Fibroblast of skin of back (primary cell): ENCODE results near the gene MRM1.

Experiments used
- DNase-seq: peaks from one replicate; pipeline ENCODE4 v3.0.0-alpha.2; 2013

The MRM1 gene

GRCh38 chr17:36632916-36633771 lies 31.8 kb downstream of the MRM1 start:
- peak; percentile 13 for DNase-seq

- no peak for DNase-seq
Observed at GRCh38 chr17:36640346-36640745, 39.0 kb downstream of the MRM1 start.

GRCh38 chr17:36640836-36641235 lies 39.5 kb downstream of the MRM1 start:
- DNase-seq = no peak

- DNase-seq = no peak
Observed at GRCh38 chr17:36641331-36641876, 40.0 kb downstream of the MRM1 start.

- no peak for DNase-seq
Observed at GRCh38 chr17:36641877-36642845, 40.8 kb downstream of the MRM1 start.

GRCh38 chr17:36643086-36643685 lies 41.8 kb downstream of the MRM1 start:
- no peak for DNase-seq

- DNase-seq = no peak
Observed at GRCh38 chr17:36645422-36645821, 44.0 kb downstream of the MRM1 start.

- no peak for DNase-seq
Observed at GRCh38 chr17:36647636-36648035, 46.3 kb downstream of the MRM1 start.

- DNase-seq = no peak
Observed at GRCh38 chr17:36650096-36650775, 48.9 kb downstream of the MRM1 start.

GRCh38 chr17:36653374-36653773 lies 52.0 kb downstream of the MRM1 start:
- no peak for DNase-seq

GRCh38 chr17:36653856-36654255 lies 52.5 kb downstream of the MRM1 start:
- DNase-seq = no peak

- no peak for DNase-seq
Observed at GRCh38 chr17:36655726-36656125, 54.3 kb downstream of the MRM1 start.

GRCh38 chr17:36657390-36657762 lies 56.0 kb downstream of the MRM1 start:
- DNase-seq = no peak

- DNase-seq = no peak
Observed at GRCh38 chr17:36657763-36658490, 56.5 kb downstream of the MRM1 start.
